ENCODE results near the gene XPO1. TPM values are rescaled to one million over a fixed set of nuclear protein-coding genes. Genes with fewer than 3 reads are reported as not detected.

XPO1 gene
- total and polyA plus RNA-seq, 2 donors (not counting 3 experiments of a cell fraction or from before 2014, with no cell fraction given), result 46.7 to 166 TPM

- Histone ChIP-seq H2AFZ (ENCODE audit: low read depth, low read length) (no peak overlapping the region), H3K9ac (replicated peaks; ENCODE audit: extremely low read depth, insufficient read depth, low read length) (no peak overlapping the region), H3K36me3 (ENCODE audit: control insufficient read depth in 2 of 2, extremely low read depth in 1 of 2, insufficient read depth in 2 of 2, low read length in 2 of 2) (no peaks in the 10 kb centered on the region), H3K27ac (ENCODE audit: insufficient read depth, low read depth, low read length) (no peak overlapping the region), H3K4me3 (replicated peaks in 1 of 3; ENCODE audit: insufficient read depth in 1 of 3, low read depth in 1 of 3, low read length in 3 of 3) (no peak overlapping the region), H4K20me1 (replicated peaks; ENCODE audit: control insufficient read depth, extremely low read depth, insufficient read depth, low read length) (peaks cover 3% of the 10 kb centered on the region), H3K4me2 (ENCODE audit: insufficient read depth, low read length) (no peak overlapping the region), H3K79me2 (ENCODE audit: control insufficient read depth, insufficient read depth, low read length) (peaks cover 97% of the 10 kb centered on the region), H3K4me1 (ENCODE audit: control insufficient read depth, extremely low read depth, insufficient read depth, low read length) (no peaks in the 10 kb centered on the region), H3K9me3 (replicated peaks; ENCODE audit: control insufficient read depth, insufficient read depth, low read length) (no peaks in the 10 kb centered on the region), H3K9me1 (replicated peaks; ENCODE audit: control insufficient read depth, extremely low read depth, insufficient read depth, low read length) (no peaks in the 10 kb centered on the region), H3K27me3 (ENCODE audit: control insufficient read depth in 2 of 2, insufficient read depth in 2 of 2, low read length in 2 of 2) (no peaks in the 10 kb centered on the region)
- ChIA-PET CTCF (no interaction called here), POLR2A (no interaction called here)
- TF ChIP-seq FOS (IDR thresholded peaks at IDR 0.05; ENCODE audit: borderline replicate concordance, insufficient read depth, low read length) (no peak), EZH2 (IDR thresholded peaks at IDR 0.05; ENCODE audit: borderline replicate concordance, low read depth, low read length, severe bottlenecking) (no peak), POLR2AphosphoS5 (IDR thresholded peaks at IDR 0.05; ENCODE audit: insufficient read depth, low read depth, low read length) (no peak), GATA2 (IDR thresholded peaks at IDR 0.05; ENCODE audit: insufficient read depth, insufficient read length, low read depth, low read length) (no peak), POLR2A (IDR thresholded peaks at IDR 0.05; ENCODE audit: low read depth, low read length) (no peak), CTCF (IDR thresholded peaks at IDR 0.05; ENCODE audit: extremely low read depth in 1 of 2, insufficient read depth in 1 of 2, low read depth in 1 of 2, low read length in 2 of 2) (no peak), JUN (IDR thresholded peaks at IDR 0.05; ENCODE audit: borderline replicate concordance, insufficient read depth, insufficient read length, low read depth) (no peak), MAX (IDR thresholded peaks at IDR 0.05; ENCODE audit: insufficient read depth, insufficient read length) (no peak), MYC (IDR thresholded peaks at IDR 0.05; ENCODE audit: low read depth, low read length) (no peak)
- intact Hi-C loops (cut with micrococcal nuclease) (no loop called here), dilution Hi-C loops (cut with MboI; ENCODE audit: extremely low pct_ligation_motif_present, low sequenced_read_pairs) (no loop called here)
- no peak for FAIRE-seq
- DNase-seq (ENCODE audit: low read depth, low spot score), result no peak
- no TSS peak for BruUV-seq (replicated peaks)
Observed at GRCh38 chr2:61452392-61452791, 85.8 kb downstream of the XPO1 start.
